KMS-11 (cell line): ENCODE data around the gene CCDC8.

Experiments
- H2AFZ ChIP-seq: fragments of 200-600 bp; sonication (generic); 2 replicates; pipeline ENCODE4 v1.6.1; 2016; ENCODE audit warnings: antibody characterized with exemption, mixed run types, low read depth
- H3K27ac ChIP-seq: fragments of 200-600 bp; sonication (generic); 2 replicates; pipeline ENCODE4 v1.6.1; 2016; ENCODE audit warnings: mild to moderate bottlenecking, mixed run types
- H3K27me3 ChIP-seq: fragments of 200-600 bp; sonication (generic); 2 replicates; pipeline ENCODE4 v1.6.1; 2017; ENCODE audit warnings: mild to moderate bottlenecking, low read depth, mixed run types, moderate library complexity; ENCODE audit not compliant: insufficient read depth
- H3K36me3 ChIP-seq: fragments of 200-600 bp; sonication (generic); 2 replicates; pipeline ENCODE4 v1.6.1; 2017; ENCODE audit warnings: mild to moderate bottlenecking, mixed run types; ENCODE audit not compliant: insufficient read depth
- H3K4me1 ChIP-seq: fragments of 200-600 bp; sonication (generic); 2 replicates; pipeline ENCODE4 v1.6.1; 2016; ENCODE audit warnings: mild to moderate bottlenecking, low read depth, mixed run types; ENCODE audit not compliant: poor library complexity, severe bottlenecking
- H3K4me2 ChIP-seq: fragments of 200-600 bp; sonication (generic); 2 replicates; pipeline ENCODE4 v1.7.0; 2016; ENCODE audit warnings: mild to moderate bottlenecking, mixed run types
- H3K4me3 ChIP-seq: fragments of 200-600 bp; sonication (generic); IDR thresholded peaks from 2 replicates; pipeline ENCODE4 v1.6.1; 2017; ENCODE audit warnings: low read depth, low read length, mixed read lengths; ENCODE audit not compliant: insufficient read depth
- H3K79me2 ChIP-seq: fragments of 200-600 bp; sonication (generic); 2 replicates; pipeline ENCODE4 v1.6.1; 2016; ENCODE audit warnings: low read depth, mixed run types; ENCODE audit not compliant: insufficient read depth
- H3K9ac ChIP-seq: fragments of 200-600 bp; sonication (generic); 2 replicates; pipeline ENCODE4 v1.6.1; 2016; ENCODE audit warnings: mild to moderate bottlenecking, mixed run types
- H4K20me1 ChIP-seq: fragments of 200-600 bp; sonication (generic); 2 replicates; pipeline ENCODE4 v1.6.1; 2016; ENCODE audit warnings: mild to moderate bottlenecking, mixed run types; ENCODE audit not compliant: insufficient read depth
- TF ChIP-seq, protein P1 (sequence below): fragments of 200-600 bp; sonication (generic); conservative IDR thresholded peaks from 2 replicates; pipeline ENCODE4 v1.6.1; 2017; ENCODE audit warnings: low read depth, mild to moderate bottlenecking, antibody characterized with exemption, low read length, moderate library complexity, mixed read lengths

CCDC8 gene

GRCh38 chr19:46391296-46392251, 21.8 kb downstream of the CCDC8 start:
- Histone ChIP-seq H3K4me3 (no peak overlapping the region), H3K27ac (no peak overlapping the region), H3K36me3 (no peaks in the 10 kb centered on the region)

DNA sequence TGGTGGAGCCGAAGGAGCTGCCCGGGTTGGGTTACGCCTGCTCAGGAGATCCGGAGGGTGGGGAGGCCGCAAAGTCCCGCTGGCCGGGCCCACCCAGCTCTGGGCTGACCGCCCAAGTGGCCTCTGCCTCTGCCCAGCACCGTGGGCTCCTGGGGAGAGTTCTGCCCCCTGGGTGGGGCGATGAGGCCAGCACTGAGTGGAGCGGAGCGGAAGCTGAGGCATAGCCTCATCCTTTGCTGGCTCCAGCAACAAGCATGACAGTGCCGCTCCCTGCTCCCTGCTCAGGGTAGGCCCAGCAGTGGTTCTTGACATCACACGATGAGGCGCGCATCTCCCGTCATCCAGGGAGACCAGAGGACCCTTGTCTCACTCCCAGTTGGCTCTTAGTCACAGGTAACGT, 22.5 kb downstream of the CCDC8 start:
- Histone ChIP-seq H3K4me1 (no peaks in the 10 kb centered on the region), H3K36me3 (no peaks in the 10 kb centered on the region), H3K9ac (no peak overlapping the region), H2AFZ (no peak overlapping the region), H3K4me3 (no peak overlapping the region), H3K27ac (no peak overlapping the region), H4K20me1 (no peaks in the 10 kb centered on the region), H3K4me2 (no peak overlapping the region), H3K79me2 (no peaks in the 10 kb centered on the region), H3K27me3 (no peaks in the 10 kb centered on the region; the same call in 1 of the 2 replicates)
- TF ChIP-seq, protein P1, sequence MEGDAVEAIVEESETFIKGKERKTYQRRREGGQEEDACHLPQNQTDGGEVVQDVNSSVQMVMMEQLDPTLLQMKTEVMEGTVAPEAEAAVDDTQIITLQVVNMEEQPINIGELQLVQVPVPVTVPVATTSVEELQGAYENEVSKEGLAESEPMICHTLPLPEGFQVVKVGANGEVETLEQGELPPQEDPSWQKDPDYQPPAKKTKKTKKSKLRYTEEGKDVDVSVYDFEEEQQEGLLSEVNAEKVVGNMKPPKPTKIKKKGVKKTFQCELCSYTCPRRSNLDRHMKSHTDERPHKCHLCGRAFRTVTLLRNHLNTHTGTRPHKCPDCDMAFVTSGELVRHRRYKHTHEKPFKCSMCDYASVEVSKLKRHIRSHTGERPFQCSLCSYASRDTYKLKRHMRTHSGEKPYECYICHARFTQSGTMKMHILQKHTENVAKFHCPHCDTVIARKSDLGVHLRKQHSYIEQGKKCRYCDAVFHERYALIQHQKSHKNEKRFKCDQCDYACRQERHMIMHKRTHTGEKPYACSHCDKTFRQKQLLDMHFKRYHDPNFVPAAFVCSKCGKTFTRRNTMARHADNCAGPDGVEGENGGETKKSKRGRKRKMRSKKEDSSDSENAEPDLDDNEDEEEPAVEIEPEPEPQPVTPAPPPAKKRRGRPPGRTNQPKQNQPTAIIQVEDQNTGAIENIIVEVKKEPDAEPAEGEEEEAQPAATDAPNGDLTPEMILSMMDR = no peak

More at GRCh38 chr19:46391296-46392251, 21.8 kb downstream of the CCDC8 start:
- Histone ChIP-seq H3K4me1 (no peaks in the 10 kb centered on the region), H3K79me2 (no peaks in the 10 kb centered on the region), H3K27me3 (no peaks in the 10 kb centered on the region; the same call in 1 of the 2 replicates), H2AFZ (no peak overlapping the region), H3K9ac (no peak overlapping the region), H4K20me1 (no peaks in the 10 kb centered on the region), H3K4me2 (no peak overlapping the region)
- TF ChIP-seq, protein P1 = no peak

DNA sequence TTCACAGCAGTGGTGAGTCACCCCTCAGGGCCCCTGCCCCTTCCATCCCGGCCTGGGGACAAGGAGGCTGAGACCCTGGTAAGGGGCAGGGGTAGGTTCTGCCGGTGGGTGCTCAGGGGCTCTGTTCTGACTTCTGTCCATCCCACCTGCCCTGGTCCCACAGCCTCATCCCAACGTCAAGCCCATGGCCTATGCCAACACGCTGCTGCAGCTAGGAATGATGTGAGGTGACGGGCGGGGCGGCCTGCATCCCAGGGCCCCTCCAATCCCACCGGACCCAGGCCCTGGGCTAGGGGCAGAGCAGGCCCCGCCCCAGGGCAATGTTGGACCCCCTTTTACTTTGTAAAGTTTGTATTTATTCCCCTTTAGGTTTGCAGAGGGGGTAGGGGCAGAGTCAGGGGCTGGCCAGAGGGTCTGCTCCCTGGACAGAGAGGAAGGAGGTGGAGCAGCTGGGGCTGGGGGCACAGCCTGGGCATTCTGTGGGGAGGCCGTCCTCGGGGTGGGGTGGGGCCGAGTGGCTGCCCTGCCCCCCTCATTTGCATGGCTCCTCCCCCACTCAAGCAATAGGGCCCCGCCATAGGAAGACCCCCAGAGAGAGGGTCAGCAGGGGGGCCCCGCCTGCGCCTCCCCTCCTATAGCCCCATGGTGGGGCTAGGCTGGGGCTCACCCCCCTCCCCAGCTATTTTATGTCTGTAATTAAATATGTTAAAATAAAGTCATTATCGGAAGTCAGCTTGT, 23.1 kb downstream of the CCDC8 start:
- no peak overlapping the region for H3K27ac ChIP-seq
- no peak overlapping the region for H2AFZ ChIP-seq
- H3K9ac ChIP-seq = no peak overlapping the region
- H3K79me2 ChIP-seq = no peaks in the 10 kb centered on the region
- no peaks in the 10 kb centered on the region for H4K20me1 ChIP-seq
- no peak overlapping the region for H3K4me3 ChIP-seq
- H3K27me3 ChIP-seq = no peaks in the 10 kb centered on the region
- no peaks in the 10 kb centered on the region for H3K4me1 ChIP-seq
- H3K4me2 ChIP-seq = no peak overlapping the region
- no peaks in the 10 kb centered on the region for H3K36me3 ChIP-seq
- TF ChIP-seq, protein P1 = no peak

DNA sequence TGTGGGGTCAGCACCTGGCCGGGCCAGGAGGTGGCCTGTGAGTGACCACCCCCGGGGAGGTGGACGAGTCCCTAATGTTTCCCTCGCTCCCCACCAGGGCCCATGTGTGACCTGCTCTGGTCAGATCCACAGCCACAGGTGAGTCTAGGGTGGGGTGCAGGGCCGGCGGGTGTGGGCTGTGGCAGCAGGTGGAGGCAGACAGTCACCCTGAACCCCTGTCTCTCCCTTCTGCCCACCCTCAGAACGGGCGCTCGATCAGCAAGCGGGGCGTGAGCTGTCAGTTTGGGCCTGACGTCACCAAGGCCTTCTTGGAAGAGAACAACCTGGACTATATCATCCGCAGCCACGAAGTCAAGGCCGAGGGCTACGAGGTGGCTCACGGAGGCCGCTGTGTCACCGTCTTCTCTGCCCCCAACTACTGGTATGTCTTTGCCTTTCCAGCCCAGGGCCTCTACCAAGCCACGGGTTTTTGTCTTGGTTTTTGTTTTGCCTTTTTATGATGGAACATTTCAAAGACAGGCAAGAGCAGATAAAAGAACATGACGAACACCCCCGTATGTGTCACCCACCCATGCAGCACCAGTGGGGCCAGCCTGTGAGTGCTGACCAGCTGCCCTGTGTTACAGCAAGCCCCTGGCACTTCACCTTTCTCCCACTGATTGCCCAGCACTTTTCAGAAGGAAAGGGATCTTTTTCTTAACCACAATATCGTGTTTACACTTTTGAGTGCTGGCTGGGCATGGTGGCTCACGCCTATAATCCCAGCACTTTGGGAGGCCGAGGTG, 24.9 kb downstream of the CCDC8 start:
- H3K27me3 ChIP-seq = no peaks in the 10 kb centered on the region
- H2AFZ ChIP-seq = no peak overlapping the region
- no peak overlapping the region for H3K9ac ChIP-seq
- H3K4me2 ChIP-seq = no peak overlapping the region
- H3K79me2 ChIP-seq = no peaks in the 10 kb centered on the region
- no peaks in the 10 kb centered on the region for H3K4me1 ChIP-seq
- H4K20me1 ChIP-seq = no peaks in the 10 kb centered on the region
- TF ChIP-seq, protein P1 = no peak
- peaks cover 7% of the 10 kb centered on the region; the same call in 1 of the 2 replicates for H3K36me3 ChIP-seq
- H3K27ac ChIP-seq = no peak overlapping the region
- H3K4me3 ChIP-seq = no peak overlapping the region
